Naive thymus-derived CD8-positive, alpha-beta T cell (primary cell): ENCODE measurements around the gene SMARCA1. TPM values are rescaled to one million over a fixed set of nuclear protein-coding genes. Genes with fewer than 3 reads are reported as not detected.
A peak's percentile ranks its signal among the peaks of the same experiment; 100 is the strongest.

Experiments
- ATAC-seq, 2 donors: fragments of 150-1000 bp; cut with Tn5 transposase in 1 of 2; sonication (Bioruptor Pico), chemical (Tn5 transposase) in 1 of 2; 1 replicate in 1 of 2; 2 replicates in 1 of 2; pipeline ENCODE4 v1.10.0; 2021; ENCODE audit warnings: mild to moderate bottlenecking in 2 of 2, moderate library complexity in 2 of 2
- POLR2A ChIA-PET: fragments of 350-600 bp; sonication (Branson Sonifier 250); formaldehyde crosslinking; loops from one replicate; lab custom pipeline; 2021; ENCODE audit warnings: antibody characterized with exemption; lab: Charles Lee
- DNase-seq, 10 donors: peaks; one replicate each; pipeline versions ENCODE4 v3.0.0 to v3.0.0-alpha.2; 2020 to 2022
- H3K27ac Mint-ChIP-seq, 10 donors: one replicate each; pipeline ENCODE4 v1.8.0; 2020 to 2022; ENCODE audit warnings: mild to moderate bottlenecking in 10 of 10, mixed read lengths in 10 of 10, moderate library complexity in 4 of 10, inconsistent platforms in 1 of 10
- H3K27me3 Mint-ChIP-seq, 5 donors: one replicate each; pipeline ENCODE4 v1.8.0; 2021 to 2022; ENCODE audit warnings: mixed read lengths in 5 of 5
- H3K36me3 Mint-ChIP-seq, 3 donors: one replicate each; pipeline ENCODE4 v1.8.0; 2020 to 2022; ENCODE audit warnings: mixed read lengths in 3 of 3, mild to moderate bottlenecking in 2 of 3, inconsistent platforms in 1 of 3
- H3K4me1 Mint-ChIP-seq, 4 donors: one replicate each; pipeline ENCODE4 v1.8.0; 2021 to 2022; ENCODE audit warnings: mixed read lengths in 4 of 4
- H3K4me3 Mint-ChIP-seq, 10 donors: one replicate each; pipeline ENCODE4 v1.8.0; 2020 to 2022; ENCODE audit warnings: mild to moderate bottlenecking in 10 of 10, mixed read lengths in 10 of 10, moderate library complexity in 6 of 10, inconsistent platforms in 1 of 10
- H3K9me3 Mint-ChIP-seq, 9 donors: one replicate each; pipeline ENCODE4 v1.8.0; 2020 to 2022; ENCODE audit warnings: mixed read lengths in 9 of 9, mild to moderate bottlenecking in 3 of 9, inconsistent platforms in 1 of 9, moderate library complexity in 1 of 9
- polyA plus RNA-seq, 3 donors: library from polyadenylated mRNA; unstranded; fragments of 300-500 nt; fragmentation: Illumina TruSeq; gene quantifications; one replicate each; pipeline ENCODE4 v1.2.3, GENCODE V29; 2021
- total RNA-seq, 8 experiments: library from RNA in 2 of 8; stranded (reverse) in 2 of 8; gene quantifications; one replicate each; pipeline ENCODE4 v1.2.3 and lab custom pipeline; 2021 to 2026

SMARCA1 gene
- total and polyA plus RNA-seq, 5 experiments from 2014 or later, result 1.1 to 2.1 (median 1.4) TPM

DNA sequence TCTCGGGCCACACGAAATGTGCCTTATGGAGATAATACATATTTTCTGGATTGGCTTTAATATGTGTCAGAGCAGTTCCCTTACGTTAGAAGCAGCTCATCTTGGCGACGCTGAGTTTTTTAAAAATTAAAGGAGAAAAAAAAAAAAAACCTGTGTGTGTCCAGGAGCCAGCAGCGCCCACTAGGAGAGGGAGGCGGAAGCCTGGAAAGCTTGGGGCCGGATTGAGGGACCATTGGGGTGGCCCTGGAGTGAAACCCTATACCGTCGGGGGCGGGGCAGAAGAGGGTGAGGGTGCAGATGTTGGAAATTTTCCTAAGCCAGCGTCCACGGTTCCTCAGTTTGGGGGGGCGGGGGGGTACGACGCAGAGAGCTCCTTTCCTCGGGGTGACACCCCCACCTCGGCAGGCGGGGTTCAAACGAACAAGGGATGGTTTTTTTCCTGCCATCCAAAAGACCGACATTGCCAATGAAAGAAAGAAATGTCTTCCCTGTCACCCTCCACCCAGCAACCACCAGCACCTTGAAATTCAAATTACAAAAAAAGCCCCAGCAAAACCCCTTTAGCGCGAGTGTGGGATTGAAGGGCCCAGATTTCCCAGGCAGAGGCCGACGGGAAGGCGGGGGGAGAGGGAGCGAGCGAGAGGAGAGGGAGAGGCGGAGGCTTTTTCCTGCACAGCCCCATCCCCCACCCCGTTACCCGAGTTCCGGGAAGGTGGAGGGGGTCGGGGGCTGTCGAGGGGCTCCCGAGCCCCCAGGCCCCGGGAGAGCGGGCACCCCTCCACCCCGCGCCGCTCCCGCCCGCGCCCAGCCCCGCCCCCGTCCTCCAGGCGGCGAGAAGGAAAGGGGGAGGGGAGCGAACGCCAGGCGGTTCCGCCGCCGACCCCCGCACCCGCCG is 859 bp downstream of the SMARCA1 start:
- POLR2A ChIA-PET, result interaction anchor here (0.7 kb wide), 1 partner anchor 675 kb away, joined by 3 read pairs; no protein-coding TSS in a partner anchor
- Mint-ChIP-seq H3K9me3 (no peaks in the 10 kb centered on the region), H3K4me3 (peak overlapping the region; percentile 81 to 93 (median 86)), H3K27ac (peak overlapping the region in 6 of 10 donors; percentile 45 to 89 (median 74)), H3K36me3 (no peaks in the 10 kb centered on the region), H3K27me3 (peaks cover 0 to 2% (median 0%) of the 10 kb centered on the region in 5 donors), H3K4me1 (peaks cover 4 to 11% (median 6%) of the 10 kb centered on the region in 4 donors)
- DNase-seq, result peak in 4 of 10 donors; percentile 8 to 22 (median 16)
- peak; percentile 20 to 73 for ATAC-seq

DNA sequence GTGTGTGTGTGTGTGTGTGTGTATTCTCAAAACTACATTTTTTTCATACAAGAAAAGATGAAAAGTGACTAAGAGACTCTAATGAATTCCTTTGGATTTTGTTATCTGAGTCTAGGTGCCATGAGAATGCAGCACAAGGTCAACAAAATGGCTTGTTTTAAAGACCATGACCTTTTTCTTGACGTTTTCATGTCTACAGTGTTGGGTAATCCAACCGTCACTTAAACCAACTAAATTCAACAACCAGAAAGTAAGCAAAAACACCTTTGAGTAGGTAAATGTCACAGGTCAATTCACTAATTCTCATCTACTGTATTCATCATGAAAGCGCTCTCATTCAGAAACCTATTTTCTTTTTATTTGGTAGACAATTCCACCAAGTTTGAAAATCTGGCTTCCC is 3.1 kb downstream of the SMARCA1 start:
- ATAC-seq, result no peak
- Mint-ChIP-seq H3K9me3 (no peaks in the 10 kb centered on the region), H3K27ac (no peak overlapping the region), H3K27me3 (peaks cover 0 to 4% (median 0%) of the 10 kb centered on the region in 5 donors), H3K4me1 (peaks cover 4 to 11% (median 6%) of the 10 kb centered on the region in 4 donors), H3K4me3 (no peak overlapping the region), H3K36me3 (no peaks in the 10 kb centered on the region)
- DNase-seq, result no peak
- POLR2A ChIA-PET, result no interaction called here

DNA sequence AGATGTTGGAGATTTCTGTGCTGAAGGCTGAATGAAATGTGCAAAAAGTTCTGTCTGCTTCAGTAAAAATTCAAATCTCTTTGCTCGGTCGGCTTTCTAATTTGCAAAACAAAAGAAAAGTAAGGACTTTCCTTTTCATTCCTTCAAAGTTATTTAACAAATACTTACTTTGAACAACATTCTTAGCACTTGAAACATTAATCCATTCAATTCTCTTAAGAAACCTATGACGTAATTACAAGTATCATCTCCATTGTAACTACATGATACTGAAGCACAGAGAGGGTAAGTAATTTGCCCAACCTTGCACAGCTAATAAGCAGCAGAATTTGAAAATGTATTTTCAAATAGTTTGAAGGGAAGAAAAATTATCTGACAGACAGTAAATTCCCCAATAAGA is 6.9 kb downstream of the SMARCA1 start:
- Mint-ChIP-seq H3K4me3 (no peak overlapping the region), H3K9me3 (no peaks in the 10 kb centered on the region), H3K27ac (no peak overlapping the region), H3K4me1 (no peaks in the 10 kb centered on the region), H3K27me3 (peaks cover 0 to 6% (median 0%) of the 10 kb centered on the region in 5 donors), H3K36me3 (peaks cover 0 to 4% (median 3%) of the 10 kb centered on the region in 3 donors)
- DNase-seq (no peak), ATAC-seq (no peak)
- POLR2A ChIA-PET, result no interaction called here

DNA sequence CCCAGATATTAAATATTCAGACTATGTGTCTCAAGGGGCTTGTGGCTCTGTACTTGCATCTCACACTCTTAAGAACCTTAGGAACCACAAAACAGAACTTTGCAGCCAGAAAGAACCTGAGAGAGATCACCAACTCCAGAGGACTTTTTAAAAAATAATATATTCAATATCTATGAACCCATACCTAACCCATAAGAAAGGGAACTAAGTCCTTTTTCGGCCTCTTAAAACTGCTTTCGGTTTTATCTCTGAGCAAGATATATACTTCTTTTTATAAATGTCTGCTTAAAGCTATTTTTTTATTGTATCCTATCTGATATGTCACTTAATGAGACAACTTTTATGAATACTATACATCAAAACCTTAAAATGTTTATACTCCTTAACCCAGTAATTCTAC is 10.9 kb downstream of the SMARCA1 start:
- POLR2A ChIA-PET, result no interaction called here
- Mint-ChIP-seq H3K9me3 (no peaks in the 10 kb centered on the region), H3K36me3 (peaks cover 0 to 4% (median 3%) of the 10 kb centered on the region in 3 donors), H3K4me3 (no peak overlapping the region), H3K27me3 (peaks cover 0 to 6% (median 0%) of the 10 kb centered on the region in 5 donors), H3K4me1 (no peaks in the 10 kb centered on the region), H3K27ac (no peak overlapping the region)
- DNase-seq (no peak), ATAC-seq (no peak)

DNA sequence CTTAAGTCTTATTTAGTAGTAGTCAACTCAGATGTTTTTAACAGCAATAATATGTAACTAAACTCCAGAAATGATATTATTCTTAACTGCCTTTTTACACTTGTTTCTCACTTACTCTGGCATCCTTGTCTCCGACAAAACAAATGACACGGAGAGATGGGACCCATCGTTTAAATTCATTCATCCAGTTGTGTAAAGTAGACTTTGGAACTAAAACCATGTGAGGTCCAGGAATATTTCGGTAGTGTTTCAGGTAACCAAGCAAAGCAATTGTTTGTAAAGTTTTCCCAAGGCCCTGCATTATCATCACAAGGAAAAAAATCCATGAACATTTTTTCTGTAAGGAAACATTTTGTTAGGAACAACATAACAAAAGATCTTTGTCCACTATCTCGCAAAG is 11.6 kb downstream of the SMARCA1 start:
- no peak overlapping the region for H3K27ac Mint-ChIP-seq
- peaks cover 0 to 4% (median 3%) of the 10 kb centered on the region in 3 donors for H3K36me3 Mint-ChIP-seq
- DNase-seq (no peak), ATAC-seq (no peak)
- POLR2A ChIA-PET, result no interaction called here
- H3K4me3 Mint-ChIP-seq, result no peak overlapping the region
- H3K4me1 Mint-ChIP-seq, result no peaks in the 10 kb centered on the region
- H3K9me3 Mint-ChIP-seq, result no peaks in the 10 kb centered on the region
- peaks cover 0 to 6% (median 0%) of the 10 kb centered on the region in 5 donors for H3K27me3 Mint-ChIP-seq

DNA sequence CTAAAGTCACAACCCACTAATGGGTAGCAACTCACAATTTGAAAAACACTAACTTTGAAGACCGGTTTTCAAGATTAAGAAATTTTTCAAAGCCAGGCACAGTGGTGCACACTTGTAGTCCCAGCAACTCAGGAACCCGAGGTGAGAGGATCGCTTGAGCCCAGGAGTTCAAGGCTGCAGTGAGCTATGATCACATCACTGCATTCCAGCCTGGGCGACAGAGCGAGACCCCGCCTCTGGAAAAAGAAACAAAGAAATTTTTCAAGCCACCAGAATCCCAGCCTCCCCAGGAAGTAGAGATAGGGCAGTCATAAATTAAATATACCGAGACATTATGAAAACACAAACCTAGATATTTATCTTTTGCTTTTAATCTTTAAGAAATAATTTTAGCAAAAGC is 13.0 kb downstream of the SMARCA1 start:
- no peaks in the 10 kb centered on the region for H3K4me1 Mint-ChIP-seq
- POLR2A ChIA-PET, result no interaction called here
- ATAC-seq, result no peak

DNA sequence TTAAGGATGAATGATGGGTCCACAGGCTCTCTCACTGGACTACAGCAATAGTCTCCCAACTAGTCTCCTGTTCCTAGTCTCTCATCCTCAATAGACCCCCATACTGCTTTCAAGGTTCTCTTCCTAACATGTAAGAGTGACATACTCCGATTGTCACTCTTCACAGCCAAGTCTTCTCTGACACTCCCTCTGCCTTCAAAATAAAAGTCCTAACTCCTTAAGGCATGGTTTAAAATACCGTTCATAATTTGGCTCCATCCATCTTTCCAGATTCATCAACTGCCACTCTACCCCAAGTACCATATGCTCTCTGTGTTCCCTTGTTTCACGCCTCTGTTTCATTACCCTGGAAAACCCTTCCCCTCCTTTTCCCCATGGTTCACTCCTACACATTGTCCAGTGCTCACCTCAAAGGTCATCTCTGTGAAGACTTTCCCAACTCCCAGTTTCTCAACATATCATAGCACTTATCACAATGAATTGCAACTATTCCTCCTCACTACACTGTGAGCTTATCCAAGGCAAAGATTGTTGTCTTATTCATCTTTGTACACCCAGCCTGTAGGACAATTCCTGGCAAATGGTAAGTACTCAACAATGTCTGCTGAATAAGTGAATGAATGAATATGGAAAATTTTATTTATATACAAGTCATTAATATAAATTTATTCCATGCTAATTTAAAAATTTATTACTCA is 26.0 kb downstream of the SMARCA1 start:
- no peak for DNase-seq
- ATAC-seq, result no peak
- peaks cover 0 to 4% (median 0%) of the 10 kb centered on the region in 3 donors for H3K36me3 Mint-ChIP-seq
- H3K4me1 Mint-ChIP-seq, result no peaks in the 10 kb centered on the region
- H3K27ac Mint-ChIP-seq, result no peak overlapping the region
- H3K4me3 Mint-ChIP-seq, result no peak overlapping the region
- H3K9me3 Mint-ChIP-seq, result no peaks in the 10 kb centered on the region
- H3K27me3 Mint-ChIP-seq, result no peaks in the 10 kb centered on the region
- POLR2A ChIA-PET, result no interaction called here

More for the DNA sequence above, 13.0 kb downstream of the SMARCA1 start:
- no peak for DNase-seq
- Mint-ChIP-seq H3K4me3 (no peak overlapping the region), H3K9me3 (no peaks in the 10 kb centered on the region), H3K27me3 (peaks cover 0 to 4% (median 0%) of the 10 kb centered on the region in 5 donors), H3K27ac (no peak overlapping the region), H3K36me3 (peaks cover 0 to 4% (median 3%) of the 10 kb centered on the region in 3 donors)

DNA sequence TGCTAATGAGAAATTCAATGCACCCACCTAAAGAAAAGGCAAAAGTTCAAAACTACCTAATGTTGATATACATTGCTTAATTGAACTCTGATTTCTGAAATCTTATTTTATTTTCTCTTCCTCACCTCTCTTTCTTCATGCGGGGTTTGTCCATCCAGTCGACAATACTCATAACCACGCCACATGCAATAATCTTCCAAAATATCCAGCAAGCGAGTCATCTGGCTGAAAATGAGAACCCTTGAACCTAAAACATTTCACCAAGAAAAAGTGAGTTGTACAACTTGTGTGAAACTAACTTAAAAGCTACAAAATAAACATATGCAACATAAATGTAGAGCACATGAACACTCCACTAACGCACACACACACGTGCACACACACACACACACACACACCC is 26.7 kb downstream of the SMARCA1 start:
- H3K27ac Mint-ChIP-seq, result no peak overlapping the region
- H3K36me3 Mint-ChIP-seq, result peaks cover 0 to 2% (median 0%) of the 10 kb centered on the region in 3 donors
- POLR2A ChIA-PET, result no interaction called here
- ATAC-seq (no peak), DNase-seq (no peak)
- H3K4me3 Mint-ChIP-seq, result no peak overlapping the region
- no peaks in the 10 kb centered on the region for H3K4me1 Mint-ChIP-seq
- no peaks in the 10 kb centered on the region for H3K9me3 Mint-ChIP-seq
- H3K27me3 Mint-ChIP-seq, result no peaks in the 10 kb centered on the region

DNA sequence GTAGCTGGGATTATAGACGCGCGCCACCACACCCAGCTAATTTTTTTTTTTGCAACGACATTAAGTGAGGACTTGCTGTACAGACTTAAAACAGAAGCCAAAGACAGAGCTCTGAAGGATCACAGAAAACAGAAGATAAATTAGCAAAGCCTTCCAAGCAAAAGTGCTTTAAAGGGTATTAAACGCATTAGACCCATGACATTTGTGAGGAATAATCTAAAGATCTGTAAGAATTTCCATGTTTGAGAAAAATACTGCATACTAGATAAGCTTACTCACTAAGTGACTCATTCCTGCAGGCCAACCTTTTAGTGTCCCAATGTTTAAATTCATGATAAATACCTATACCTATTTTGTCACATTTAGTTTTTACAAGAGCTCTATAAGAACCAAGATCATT is 27.4 kb downstream of the SMARCA1 start:
- no peaks in the 10 kb centered on the region for H3K9me3 Mint-ChIP-seq
- H3K27ac Mint-ChIP-seq, result no peak overlapping the region
- no peak for DNase-seq
- peaks cover 0 to 6% (median 0%) of the 10 kb centered on the region in 3 donors for H3K36me3 Mint-ChIP-seq
- POLR2A ChIA-PET, result no interaction called here
- H3K27me3 Mint-ChIP-seq, result no peaks in the 10 kb centered on the region
- H3K4me3 Mint-ChIP-seq, result no peak overlapping the region
- no peak for ATAC-seq
- H3K4me1 Mint-ChIP-seq, result no peaks in the 10 kb centered on the region

DNA sequence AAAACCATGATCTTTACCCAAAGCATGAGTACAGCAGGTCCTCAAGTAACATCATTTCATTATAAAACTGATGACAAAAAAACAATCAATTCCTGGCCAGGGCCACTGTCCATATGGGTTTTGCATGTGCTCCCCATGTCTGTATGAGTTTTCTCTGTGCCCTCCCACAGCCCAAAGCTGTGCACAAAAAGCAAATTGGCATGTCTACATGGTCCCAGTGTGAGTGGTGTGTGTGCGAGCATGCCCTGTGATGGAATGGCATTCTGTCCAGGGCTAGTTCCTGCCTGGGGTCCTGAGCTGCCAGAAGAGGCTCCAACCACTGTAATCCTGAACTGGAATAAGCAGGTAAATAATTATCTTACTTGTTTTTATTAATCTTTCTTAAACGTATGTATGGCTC is 28.4 kb downstream of the SMARCA1 start:
- no peaks in the 10 kb centered on the region for H3K4me1 Mint-ChIP-seq
- no peak overlapping the region for H3K4me3 Mint-ChIP-seq
- no peak overlapping the region for H3K27ac Mint-ChIP-seq
- no peak for DNase-seq
- POLR2A ChIA-PET, result no interaction called here
- H3K27me3 Mint-ChIP-seq, result no peaks in the 10 kb centered on the region
- H3K36me3 Mint-ChIP-seq, result peaks cover 0 to 6% (median 0%) of the 10 kb centered on the region in 3 donors
- ATAC-seq, result no peak
- no peaks in the 10 kb centered on the region for H3K9me3 Mint-ChIP-seq

DNA sequence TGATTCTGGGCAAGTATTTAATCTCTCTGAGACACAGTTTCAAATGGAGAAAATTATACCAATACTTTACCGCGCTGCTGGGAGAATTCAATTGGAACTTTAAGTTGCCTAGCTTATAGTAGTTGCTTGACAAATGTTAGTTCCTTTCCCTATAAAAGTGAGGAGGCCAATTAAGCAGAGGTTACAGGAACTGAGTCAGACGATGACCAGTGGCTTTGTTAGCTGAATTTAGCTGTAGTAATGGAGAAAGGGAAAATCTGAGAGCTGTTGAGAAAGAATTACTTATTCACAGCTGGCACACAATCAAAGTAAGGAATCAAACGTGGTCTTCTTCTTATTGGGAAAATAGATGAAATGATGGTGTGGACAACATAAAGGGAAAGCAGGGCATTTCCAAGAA is 29.6 kb downstream of the SMARCA1 start:
- no peaks in the 10 kb centered on the region for H3K9me3 Mint-ChIP-seq
- no peaks in the 10 kb centered on the region for H3K27me3 Mint-ChIP-seq
- peaks cover 0 to 6% (median 0%) of the 10 kb centered on the region in 3 donors for H3K36me3 Mint-ChIP-seq
- H3K4me3 Mint-ChIP-seq, result no peak overlapping the region
- DNase-seq, result no peak
- H3K4me1 Mint-ChIP-seq, result no peaks in the 10 kb centered on the region
- no peak for ATAC-seq
- POLR2A ChIA-PET, result no interaction called here
- H3K27ac Mint-ChIP-seq, result no peak overlapping the region

DNA sequence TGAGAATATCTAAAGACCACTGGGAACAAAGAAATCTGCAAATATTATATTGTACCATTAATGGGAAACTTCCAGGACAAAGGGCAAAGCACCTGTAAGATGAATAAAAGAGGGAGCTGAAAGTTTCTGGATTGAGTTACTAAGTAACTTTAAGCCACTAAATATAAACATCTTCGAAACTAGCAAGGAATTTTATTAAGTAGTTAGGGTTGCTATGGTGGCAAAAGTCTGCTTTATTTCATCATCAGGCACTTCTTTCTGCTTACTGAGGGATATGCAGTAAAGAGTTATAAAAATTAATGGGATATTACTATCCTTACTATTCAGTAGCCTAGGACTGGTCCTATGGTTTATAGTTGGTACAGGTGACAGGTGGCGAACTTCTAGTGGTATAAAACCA is 33.0 kb downstream of the SMARCA1 start:
- Mint-ChIP-seq H3K9me3 (no peaks in the 10 kb centered on the region), H3K27ac (no peak overlapping the region), H3K27me3 (no peaks in the 10 kb centered on the region), H3K4me3 (no peak overlapping the region), H3K36me3 (peaks cover 0 to 6% (median 0%) of the 10 kb centered on the region in 3 donors), H3K4me1 (no peaks in the 10 kb centered on the region)
- ATAC-seq (no peak), DNase-seq (no peak)
- POLR2A ChIA-PET, result no interaction called here

DNA sequence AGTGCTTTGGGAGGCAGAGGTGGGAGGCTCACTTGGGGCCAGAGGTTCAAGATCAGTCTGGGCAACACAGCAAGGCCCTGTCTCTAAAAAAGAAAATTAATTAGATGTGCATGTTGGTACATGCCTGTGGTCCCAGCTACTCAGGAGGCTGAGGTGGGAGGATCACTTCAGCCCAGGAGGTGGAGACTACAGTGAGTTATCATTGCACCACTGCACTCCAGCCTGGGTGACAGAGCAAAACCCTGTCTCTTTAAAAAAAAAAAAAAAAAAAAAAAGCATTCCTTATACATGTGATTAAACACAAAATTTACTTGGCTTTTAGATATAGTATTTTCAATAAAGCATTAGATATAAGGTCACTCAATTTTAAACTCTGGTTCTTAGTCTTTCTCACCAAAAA is 34.9 kb downstream of the SMARCA1 start:
- DNase-seq, result no peak
- POLR2A ChIA-PET, result no interaction called here
- no peak for ATAC-seq
- H3K27ac Mint-ChIP-seq, result no peak overlapping the region
- H3K27me3 Mint-ChIP-seq, result no peaks in the 10 kb centered on the region
- no peak overlapping the region for H3K4me3 Mint-ChIP-seq
- no peaks in the 10 kb centered on the region for H3K4me1 Mint-ChIP-seq
- H3K36me3 Mint-ChIP-seq, result peaks cover 0 to 6% (median 0%) of the 10 kb centered on the region in 3 donors
- no peaks in the 10 kb centered on the region for H3K9me3 Mint-ChIP-seq
